HL-60 (cell line): Measurements from ENCODE around the gene GREB1.

Experiments used
- GABPA ChIP-seq: IDR thresholded peaks from 2 replicates; pipeline ENCODE4 v1.6.1; 2012; ENCODE audit warnings: low read depth
- POLR2AphosphoS5 ChIP-seq: IDR thresholded peaks from 2 replicates; pipeline ENCODE4 v1.6.1; 2012; ENCODE audit warnings: low read depth
- SPI1 ChIP-seq: IDR thresholded peaks from 2 replicates; pipeline ENCODE4 v1.6.1; 2012; ENCODE audit warnings: low read depth, mild to moderate bottlenecking, borderline replicate concordance
- TF ChIP-seq, protein P1 (sequence below): IDR thresholded peaks from one replicate; pipeline ENCODE4 v1.5.1; 2011; ENCODE audit warnings: low read length, control low read depth, inconsistent platforms; ENCODE audit not compliant: insufficient read depth

- TF ChIP-seq, protein P1, sequence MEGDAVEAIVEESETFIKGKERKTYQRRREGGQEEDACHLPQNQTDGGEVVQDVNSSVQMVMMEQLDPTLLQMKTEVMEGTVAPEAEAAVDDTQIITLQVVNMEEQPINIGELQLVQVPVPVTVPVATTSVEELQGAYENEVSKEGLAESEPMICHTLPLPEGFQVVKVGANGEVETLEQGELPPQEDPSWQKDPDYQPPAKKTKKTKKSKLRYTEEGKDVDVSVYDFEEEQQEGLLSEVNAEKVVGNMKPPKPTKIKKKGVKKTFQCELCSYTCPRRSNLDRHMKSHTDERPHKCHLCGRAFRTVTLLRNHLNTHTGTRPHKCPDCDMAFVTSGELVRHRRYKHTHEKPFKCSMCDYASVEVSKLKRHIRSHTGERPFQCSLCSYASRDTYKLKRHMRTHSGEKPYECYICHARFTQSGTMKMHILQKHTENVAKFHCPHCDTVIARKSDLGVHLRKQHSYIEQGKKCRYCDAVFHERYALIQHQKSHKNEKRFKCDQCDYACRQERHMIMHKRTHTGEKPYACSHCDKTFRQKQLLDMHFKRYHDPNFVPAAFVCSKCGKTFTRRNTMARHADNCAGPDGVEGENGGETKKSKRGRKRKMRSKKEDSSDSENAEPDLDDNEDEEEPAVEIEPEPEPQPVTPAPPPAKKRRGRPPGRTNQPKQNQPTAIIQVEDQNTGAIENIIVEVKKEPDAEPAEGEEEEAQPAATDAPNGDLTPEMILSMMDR = no peak
- TF ChIP-seq POLR2AphosphoS5 (no peak), GABPA (no peak), SPI1 (no peak)
Measured at GRCh38 chr2:11547912-11548497, 14.2 kb downstream of the GREB1 start.
